GM12801 (cell line): Measurements from ENCODE around the gene SCIN.

Experiments used
- CTCF ChIP-seq: IDR thresholded peaks from one replicate; pipeline ENCODE4 v1.5.1; 2011; ENCODE audit warnings: control low read depth; ENCODE audit not compliant: insufficient read length; ENCODE audit errors: extremely low read depth

The SCIN gene

GRCh38 chr7:12705878-12706277 is 135.4 kb downstream of the SCIN start:
- TF ChIP-seq CTCF = no peak

GRCh38 chr7:12706900-12707536 is 136.5 kb downstream of the SCIN start:
- no peak for TF ChIP-seq CTCF

GRCh38 chr7:12708314-12708713 is 137.8 kb downstream of the SCIN start:
- no peak for TF ChIP-seq CTCF
